H9 (cell line): Measurements from ENCODE around the gene AGAP3. TPM values are rescaled to one million over a fixed set of nuclear protein-coding genes. Genes with fewer than 3 reads are reported as not detected.
A peak's percentile ranks its signal among the peaks of the same experiment; 100 is the strongest.

Source experiments
- DNase-seq: peaks from one replicate; pipeline ENCODE4 v3.0.0-alpha.2; 2017
- H2AFZ ChIP-seq: one replicate; pipeline ENCODE4 v1.6.1; 2013; ENCODE audit warnings: mild to moderate bottlenecking, low read length, control low read depth, moderate library complexity
- H2AK5ac ChIP-seq: 2 replicates; pipeline ENCODE4 v1.6.1; 2013; ENCODE audit warnings: low read length, control low read depth, mixed read lengths; ENCODE audit not compliant: insufficient read length
- H2BK120ac ChIP-seq: one replicate; pipeline ENCODE4 v1.6.1; 2013; ENCODE audit warnings: low read depth, mild to moderate bottlenecking, low read length, control low read depth, inconsistent platforms; ENCODE audit not compliant: poor library complexity, severe bottlenecking
- H2BK12ac ChIP-seq: 2 replicates; pipeline ENCODE4 v1.6.1; 2013; ENCODE audit warnings: low read length, control low read depth, mixed read lengths, low read depth; ENCODE audit not compliant: insufficient read length
- H2BK15ac ChIP-seq: 2 replicates; pipeline ENCODE4 v1.6.1; 2013; ENCODE audit warnings: low read depth, low read length, control low read depth
- H2BK20ac ChIP-seq: one replicate; pipeline ENCODE4 v1.6.1; 2013; ENCODE audit warnings: low read depth, mild to moderate bottlenecking, low read length, control low read depth, inconsistent platforms; ENCODE audit not compliant: poor library complexity, severe bottlenecking
- H2BK5ac ChIP-seq: 2 replicates; pipeline ENCODE4 v1.6.1; 2013; ENCODE audit warnings: low read length, control low read depth, mixed read lengths; ENCODE audit not compliant: insufficient read length
- H3K14ac ChIP-seq: 2 replicates; pipeline ENCODE4 v1.6.1; 2013; ENCODE audit warnings: low read length, control low read depth; ENCODE audit not compliant: insufficient read depth
- H3K18ac ChIP-seq: 2 replicates; pipeline ENCODE4 v1.6.1; 2013; ENCODE audit warnings: low read depth, mild to moderate bottlenecking, mixed read lengths, low read length, control low read depth; ENCODE audit not compliant: insufficient read length
- H3K23ac ChIP-seq: 2 replicates; pipeline ENCODE4 v1.6.1; 2013; ENCODE audit warnings: low read length, control low read depth, mixed read lengths, low read depth; ENCODE audit not compliant: insufficient read length
- H3K23me2 ChIP-seq: 2 replicates; pipeline ENCODE4 v1.6.1; 2013; ENCODE audit warnings: low read depth, mild to moderate bottlenecking, mixed read lengths, low read length, control low read depth; ENCODE audit not compliant: insufficient read length, poor library complexity, severe bottlenecking
- H3K27ac ChIP-seq: 2 replicates; pipeline ENCODE4 v1.5.1; 2013; ENCODE audit warnings: low read length, control low read depth, mixed read lengths, low read depth; ENCODE audit not compliant: insufficient read length
- H3K27me3 ChIP-seq: 2 replicates; pipeline ENCODE4 v1.6.1; 2013; ENCODE audit warnings: low read length, control low read depth, inconsistent platforms; ENCODE audit not compliant: insufficient read depth
- H3K4ac ChIP-seq: 2 replicates; pipeline ENCODE4 v1.6.1; 2013; ENCODE audit warnings: low read depth, mild to moderate bottlenecking, control low read depth, inconsistent platforms, low read length, moderate library complexity
- H3K4me1 ChIP-seq: 2 replicates; pipeline ENCODE4 v1.6.1; 2013; ENCODE audit warnings: low read length, control low read depth, inconsistent platforms; ENCODE audit not compliant: insufficient read depth
- H3K4me2 ChIP-seq: 2 replicates; pipeline ENCODE4 v1.6.1; 2013; ENCODE audit warnings: low read length, control low read depth, mixed read lengths; ENCODE audit not compliant: insufficient read length, insufficient read depth
- H3K56ac ChIP-seq: 2 replicates; pipeline ENCODE4 v1.6.1; 2013; ENCODE audit warnings: low read depth, mild to moderate bottlenecking, mixed read lengths, low read length, control low read depth; ENCODE audit not compliant: insufficient read length
- H3K79me1 ChIP-seq: 2 replicates; pipeline ENCODE4 v1.6.1; 2013; ENCODE audit warnings: low read depth, mild to moderate bottlenecking, moderate library complexity, low read length, control low read depth, inconsistent platforms; ENCODE audit not compliant: insufficient read depth, poor library complexity, severe bottlenecking
- H3K79me2 ChIP-seq: 2 replicates; pipeline ENCODE4 v1.6.1; 2013; ENCODE audit warnings: low read length, control low read depth, inconsistent platforms; ENCODE audit not compliant: insufficient read depth
- H3K9ac ChIP-seq: 2 replicates; pipeline ENCODE4 v1.6.1; 2013; ENCODE audit warnings: low read length, control low read depth, mixed read lengths; ENCODE audit not compliant: insufficient read length; ENCODE audit errors: extremely low read depth
- H3K9me3 ChIP-seq: one replicate; pipeline ENCODE4 v1.6.1; 2013; ENCODE audit warnings: low read depth, low read length, inconsistent platforms; ENCODE audit not compliant: control insufficient read depth
- H3T11ph ChIP-seq: one replicate; pipeline ENCODE4 v1.6.1; 2013; ENCODE audit warnings: mild to moderate bottlenecking, low read length, control low read depth, inconsistent platforms
- H4K20me1 ChIP-seq: one replicate; pipeline ENCODE4 v1.6.1; 2013; ENCODE audit not compliant: control insufficient read depth, insufficient read length, insufficient read depth
- H4K5ac ChIP-seq: 2 replicates; pipeline ENCODE4 v1.6.1; 2013; ENCODE audit warnings: low read depth, mild to moderate bottlenecking, mixed read lengths, low read length, control low read depth; ENCODE audit not compliant: insufficient read length
- H4K8ac ChIP-seq: replicated peaks from 2 replicates; pipeline ENCODE4 v1.6.1; 2013; ENCODE audit warnings: low read length, control low read depth, mixed read lengths, low read depth; ENCODE audit not compliant: insufficient read length
- H4K91ac ChIP-seq: 2 replicates; pipeline ENCODE4 v1.6.1; 2013; ENCODE audit warnings: low read depth, mild to moderate bottlenecking, moderate library complexity, mixed read lengths, low read length, control low read depth; ENCODE audit not compliant: insufficient read length
- H3K27ac Mint-ChIP-seq, 3 experiments: 2 replicates in 2 of 3; 3 replicates in 1 of 3; pipeline ENCODE4 v1.8.0; 2020 to 2021; ENCODE audit warnings: mixed read lengths in 3 of 3, mild to moderate bottlenecking in 1 of 3, moderate library complexity in 1 of 3
- H3K27me3 Mint-ChIP-seq: 2 replicates; pipeline ENCODE4 v1.8.0; 2021; ENCODE audit warnings: low read depth, mild to moderate bottlenecking, moderate library complexity, mixed read lengths
- H3K36me3 Mint-ChIP-seq, 3 experiments: 2 replicates in 2 of 3; 3 replicates in 1 of 3; pipeline ENCODE4 v1.8.0; 2020 to 2021; ENCODE audit warnings: low read depth in 3 of 3, mixed read lengths in 3 of 3; ENCODE audit not compliant: insufficient read depth in 1 of 3
- H3K4me1 Mint-ChIP-seq, 2 experiments: 2 replicates each; pipeline ENCODE4 v1.8.0; 2020; ENCODE audit warnings: mixed read lengths in 2 of 2
- H3K4me3 Mint-ChIP-seq, 2 experiments: 2 replicates in 1 of 2; 3 replicates in 1 of 2; pipeline ENCODE4 v1.8.0; 2020 to 2021; ENCODE audit warnings: mild to moderate bottlenecking in 2 of 2, mixed read lengths in 2 of 2, moderate library complexity in 1 of 2
- H3K9me3 Mint-ChIP-seq, 2 experiments: 2 replicates in 1 of 2; 3 replicates in 1 of 2; pipeline ENCODE4 v1.8.0; 2020; ENCODE audit warnings: mild to moderate bottlenecking in 2 of 2, mixed read lengths in 2 of 2, moderate library complexity in 1 of 2
- WGBS: extraction: QIAGEN DNeasy Blood & Tissue Kit; methylation state at CpG from one replicate; pipeline ENCODE4 v1.1.7; 2013; ENCODE audit warnings: missing lambda C conversion rate, low lambda C conversion rate, mixed read lengths; ENCODE audit not compliant: insufficient read length; ENCODE audit errors: extremely low coverage; 5-methylcytosine and 5-hydroxymethylcytosine counted together
- total RNA-seq: library from RNA; stranded (reverse); gene quantifications from 2 replicates; pipeline ENCODE4 v1.2.1, GENCODE V29; 2021
- TF ChIP-seq, protein P1 (sequence below): fragments of 200-600 bp; sonication (generic); conservative IDR thresholded peaks from 3 replicates; pipeline ENCODE4 v1.8.0; 2021; ENCODE audit warnings: antibody characterized with exemption, mild to moderate bottlenecking

Gene AGAP3
- total RNA-seq, 1 experiment from 2014 or later = 97.7 TPM

DNA sequence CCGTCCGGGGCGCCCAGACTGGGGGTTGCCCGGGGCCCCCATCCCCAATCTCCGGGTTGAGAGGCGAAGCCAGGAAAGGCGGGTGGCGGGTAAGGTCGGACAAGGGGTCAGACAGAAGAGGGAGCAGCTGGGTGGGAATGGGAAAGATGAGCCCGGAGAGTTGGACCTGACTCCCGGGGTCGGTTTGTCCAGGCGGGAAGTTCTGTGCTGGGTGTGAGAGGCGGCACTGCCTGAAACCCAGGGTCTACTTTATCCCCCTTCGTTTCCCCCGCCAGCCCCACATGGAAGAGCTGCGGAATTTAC lies 26.2 kb upstream of the AGAP3 start:
- Histone ChIP-seq H3K18ac (no peak overlapping the region), H3K79me2 (no peaks in the 10 kb centered on the region), H3K23me2 (peaks cover 41% of the 10 kb centered on the region), H3K27ac (no peak overlapping the region), H2BK5ac (no peak overlapping the region), H4K8ac (no peak overlapping the region), H2BK12ac (no peak overlapping the region), H2AFZ (no peak overlapping the region), H4K5ac (no peak overlapping the region), H3T11ph (no peak overlapping the region), H4K91ac (no peak overlapping the region), H3K9me3 (no peaks in the 10 kb centered on the region), H3K9ac (no peak overlapping the region), H3K4me2 (peak overlapping the region; percentile 58), H3K56ac (no peak overlapping the region), H3K23ac (no peak overlapping the region), H3K79me1 (no peaks in the 10 kb centered on the region), H2BK15ac (no peak overlapping the region), H3K4ac (no peak overlapping the region), H3K14ac (no peak overlapping the region), H2AK5ac (no peak overlapping the region), H2BK120ac (no peak overlapping the region), H4K20me1 (no peaks in the 10 kb centered on the region), H2BK20ac (no peak overlapping the region), H3K27me3 (no peaks in the 10 kb centered on the region; the same call in 1 of the 2 replicates), H3K4me1 (peaks cover 8% of the 10 kb centered on the region)
- peak overlapping the region; percentile 78 to 91 for H3K4me3 Mint-ChIP-seq
- TF ChIP-seq, protein P1, sequence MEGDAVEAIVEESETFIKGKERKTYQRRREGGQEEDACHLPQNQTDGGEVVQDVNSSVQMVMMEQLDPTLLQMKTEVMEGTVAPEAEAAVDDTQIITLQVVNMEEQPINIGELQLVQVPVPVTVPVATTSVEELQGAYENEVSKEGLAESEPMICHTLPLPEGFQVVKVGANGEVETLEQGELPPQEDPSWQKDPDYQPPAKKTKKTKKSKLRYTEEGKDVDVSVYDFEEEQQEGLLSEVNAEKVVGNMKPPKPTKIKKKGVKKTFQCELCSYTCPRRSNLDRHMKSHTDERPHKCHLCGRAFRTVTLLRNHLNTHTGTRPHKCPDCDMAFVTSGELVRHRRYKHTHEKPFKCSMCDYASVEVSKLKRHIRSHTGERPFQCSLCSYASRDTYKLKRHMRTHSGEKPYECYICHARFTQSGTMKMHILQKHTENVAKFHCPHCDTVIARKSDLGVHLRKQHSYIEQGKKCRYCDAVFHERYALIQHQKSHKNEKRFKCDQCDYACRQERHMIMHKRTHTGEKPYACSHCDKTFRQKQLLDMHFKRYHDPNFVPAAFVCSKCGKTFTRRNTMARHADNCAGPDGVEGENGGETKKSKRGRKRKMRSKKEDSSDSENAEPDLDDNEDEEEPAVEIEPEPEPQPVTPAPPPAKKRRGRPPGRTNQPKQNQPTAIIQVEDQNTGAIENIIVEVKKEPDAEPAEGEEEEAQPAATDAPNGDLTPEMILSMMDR = peak; percentile 16; the same call in 1 of the 3 replicates
- H3K9me3 Mint-ChIP-seq = no peaks in the 10 kb centered on the region; a peak in 1 of 5 replicates
- DNase-seq = peak; percentile 56
- no peak overlapping the region for H3K27ac Mint-ChIP-seq
- WGBS = no CpG with 5 or more reads among the region's 17 CpGs
- peaks cover 4 to 12% (median 11%) of the 10 kb centered on the region in 3 experiments; a peak in 6 of 7 replicates for H3K36me3 Mint-ChIP-seq
- peaks cover 15% of the 10 kb centered on the region for H3K27me3 Mint-ChIP-seq
- peaks cover 40 to 50% of the 10 kb centered on the region in 2 experiments for H3K4me1 Mint-ChIP-seq
